Motor neuron (in vitro differentiated cells): ENCODE data around the gene FAT1. TPM values are rescaled to one million over a fixed set of nuclear protein-coding genes. Genes with fewer than 3 reads are reported as not detected.

ENCODE experiments used
- ATAC-seq, 8 experiments: fragments of 200-7000 bp; cut with Tn5 transposase; replicated peaks in 6 of 8; 2 replicates each; pipeline ENCODE4 v1.8.0; 2021; ENCODE audit warnings: mild to moderate bottlenecking in 8 of 8, moderate library complexity in 8 of 8
- H3K27ac ChIP-seq, 2 donors: fragments of 250-450 bp; sonication (Bioruptor Pico); 2 replicates each; pipeline ENCODE4 v1.9.0; 2021; ENCODE audit warnings: antibody characterized with exemption in 2 of 2, mild to moderate bottlenecking in 2 of 2, moderate library complexity in 1 of 2
- H3K4me1 ChIP-seq, 2 donors: fragments of 250-450 bp; sonication (Bioruptor Pico); replicated peaks in 1 of 2; 2 replicates each; pipeline ENCODE4 v1.6.1; 2021; ENCODE audit warnings: antibody characterized with exemption in 2 of 2, mild to moderate bottlenecking in 2 of 2, moderate library complexity in 1 of 2
- H3K4me3 ChIP-seq, 5 donors: fragments of 250-450 bp; sonication (Bioruptor Pico); 2 replicates each; pipeline ENCODE4 v1.9.0; 2021; ENCODE audit warnings: antibody characterized with exemption in 5 of 5, mild to moderate bottlenecking in 5 of 5, moderate library complexity in 4 of 5
- WGBS, 10 experiments: fragments of 450-650 bp; shearing (Covaris generic); methylation state at CpG; one replicate each; pipeline ENCODE4 v1.0.0; 2022; 5-methylcytosine and 5-hydroxymethylcytosine counted together
- in situ Hi-C, 9 experiments: fragments of 400-800 bp; cut with MboI; loops; one replicate each; pipeline ENCODE4 v1.15.0; 2021; ENCODE audit warnings: low sequenced_read_pairs in 9 of 9, low pct_unique_long_range_greater_than_20kb in 2 of 9; ENCODE audit not compliant: unreplicated experiment in 9 of 9
- total RNA-seq, 8 experiments: library from RNA; unstranded; fragments of 300-600 nt; gene quantifications; 2 replicates each; pipeline versions ENCODE4 v1.2.3 to v1.2.4, GENCODE V29; 2022

FAT1 gene
- total RNA-seq, 8 experiments from 2014 or later: 32.4 to 176 (median 62.8) TPM

DNA sequence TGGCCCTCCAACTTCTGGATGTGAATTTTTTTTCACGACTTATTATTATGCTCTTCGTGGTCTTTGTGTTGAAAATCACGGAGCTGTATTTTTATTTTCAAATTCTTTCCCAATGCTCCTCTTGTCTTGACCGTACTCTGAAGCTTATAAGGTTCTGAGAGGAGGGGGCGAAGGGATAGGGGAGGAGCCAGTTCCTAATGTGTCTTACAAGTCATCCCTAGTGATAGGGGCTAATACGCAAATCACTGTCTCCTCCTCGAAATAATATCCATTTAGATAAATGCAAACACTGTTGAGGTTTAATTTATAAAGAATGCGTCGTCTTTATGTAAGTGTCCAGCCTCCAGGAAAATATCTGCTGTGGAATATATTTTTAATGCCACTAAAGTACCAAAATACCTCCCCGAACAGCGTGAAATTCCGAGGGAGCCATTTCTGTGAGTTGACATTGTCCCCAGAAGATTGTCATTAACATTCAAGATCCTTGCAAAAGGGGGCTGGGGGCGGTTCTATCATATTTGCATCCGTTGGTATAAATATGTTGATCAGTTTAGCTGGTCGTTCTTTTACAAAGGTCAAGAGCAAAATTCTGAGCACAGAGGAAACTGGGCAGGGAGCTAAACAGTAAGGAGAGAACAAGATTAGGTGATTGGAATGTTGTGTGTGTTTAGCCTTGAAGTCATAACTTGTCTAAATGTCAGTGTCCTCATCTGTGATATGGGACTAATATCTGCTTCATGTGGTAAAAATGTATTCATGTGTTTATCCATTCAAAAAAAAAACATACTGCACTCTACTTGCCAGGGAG, 3.7 kb upstream of the FAT1 start:
- Histone ChIP-seq H3K4me1 (peaks cover 0 to 6% of the 10 kb centered on the region in 2 donors), H3K4me3 (peak overlapping the region; percentile 50 to 96 (median 68)), H3K27ac (peak overlapping the region in 1 of 2 donors; percentile 17)
- ATAC-seq: peak in 2 of 8 experiments; percentile 0 to 2
- in situ Hi-C loops: loop anchor here in 3 of 9 experiments (25.0 kb wide), 2 partner anchors 185 to 210 kb away; no protein-coding TSS in a partner anchor
- 0 to 27% (median 5%) methylated on average over 1 to 14 of the region's 15 CpGs for WGBS, 10 experiments

DNA sequence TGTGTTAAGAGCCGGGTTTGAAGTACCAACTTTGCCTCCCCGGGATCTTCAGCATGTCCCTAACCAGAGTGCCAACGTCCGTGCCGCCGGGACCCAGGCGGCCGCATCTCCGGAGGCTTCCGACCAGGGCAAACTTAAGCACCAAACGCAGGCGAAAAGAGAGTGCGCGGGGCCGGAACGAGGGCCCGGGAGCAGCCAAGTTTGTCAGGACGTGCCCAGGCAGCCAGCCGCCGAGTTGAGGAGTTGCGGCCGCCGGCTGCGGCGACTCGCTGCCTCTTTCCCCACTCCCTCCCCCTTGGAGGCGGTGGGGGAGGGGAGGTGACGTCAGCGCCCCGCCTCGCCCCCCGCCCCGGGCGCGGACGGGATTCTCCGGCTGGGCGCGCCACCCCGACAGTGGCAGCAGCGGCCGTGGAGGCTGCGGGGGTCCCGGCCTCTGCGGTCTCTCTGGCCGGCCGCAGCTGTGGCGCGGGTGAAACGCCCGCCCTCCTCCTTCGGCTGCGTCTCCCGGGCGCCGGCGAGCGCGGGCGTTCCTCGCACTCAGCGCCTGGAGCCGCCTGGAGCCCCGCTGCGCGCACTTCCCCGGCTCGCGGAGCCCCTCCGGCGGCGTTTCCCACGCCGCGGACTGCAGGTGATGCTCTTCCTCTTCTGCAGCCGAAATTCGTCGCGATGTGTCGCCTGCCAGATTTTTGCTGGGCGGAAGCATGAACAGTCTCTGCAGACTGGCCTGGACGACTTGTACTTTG, 2.9 kb upstream of the FAT1 start:
- Histone ChIP-seq H3K4me1 (peaks cover 2 to 7% of the 10 kb centered on the region in 2 donors), H3K4me3 (peak overlapping the region; percentile 50 to 96 (median 68)), H3K27ac (peak overlapping the region; percentile 17 to 72)
- in situ Hi-C loops: loop anchor here in 3 of 9 experiments (25.0 kb wide), 2 partner anchors 186 to 211 kb away; no protein-coding TSS in a partner anchor
- 0 to 2% (median 0%) methylated on average over 1 to 7 of the region's 82 CpGs; no CpG with 5 or more reads in 4 of the 10 experiments for WGBS, 10 experiments
- ATAC-seq: peak; percentile 19 to 61 (median 52)

DNA sequence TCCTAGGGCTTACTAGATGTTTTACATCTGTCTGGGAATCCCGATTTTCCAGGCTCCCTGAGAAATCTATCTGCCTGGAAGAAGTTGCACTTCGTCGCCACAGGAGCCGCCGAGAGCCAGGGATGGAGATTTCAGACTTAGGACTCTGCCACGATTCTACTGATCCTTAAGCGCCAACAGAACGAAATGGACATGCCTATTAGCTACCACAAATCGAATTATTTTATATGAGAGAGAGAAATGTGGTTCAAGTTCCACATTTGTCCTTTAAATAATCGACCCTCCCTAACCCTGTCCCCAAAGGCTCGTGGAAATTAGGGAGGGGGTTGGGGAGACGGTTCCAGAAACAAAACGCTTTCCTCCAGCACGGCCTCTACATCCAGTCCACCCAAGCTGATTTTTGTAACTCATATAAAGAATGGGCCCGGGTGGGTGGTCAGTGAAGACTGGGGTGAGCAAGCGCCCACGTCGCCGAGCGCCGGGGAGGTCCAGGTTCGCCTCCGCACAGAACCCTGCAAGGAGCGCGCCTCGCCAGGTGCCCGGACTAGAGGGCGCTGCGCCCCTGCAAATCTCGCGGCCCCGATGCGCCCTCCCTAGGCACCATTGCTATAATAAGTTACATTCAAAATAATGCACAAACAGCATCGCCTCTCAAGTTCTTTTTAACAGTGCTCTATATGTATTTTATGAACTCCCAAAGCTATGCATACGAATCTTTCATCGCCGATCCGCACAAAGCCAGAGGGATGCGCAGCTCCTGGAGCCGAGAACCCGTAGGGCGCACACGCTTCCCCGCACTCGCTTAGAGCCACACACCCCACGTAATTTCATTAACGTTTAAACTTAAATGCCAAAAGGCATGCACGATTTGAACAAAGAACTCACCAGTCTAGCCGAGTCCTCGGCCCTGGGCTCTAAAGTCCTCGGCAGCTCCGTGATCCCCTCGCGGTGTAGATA, 2.1 kb upstream of the FAT1 start:
- Histone ChIP-seq H3K4me1 (peaks cover 2 to 3% of the 10 kb centered on the region in 2 donors), H3K27ac (peak overlapping the region in 1 of 2 donors; percentile 17), H3K4me3 (peak overlapping the region; percentile 50 to 96 (median 68))
- ATAC-seq: peak; percentile 45 to 66 (median 56)
- 0 to 1% (median 0%) methylated on average over 10 to 30 of the region's 54 CpGs; no CpG with 5 or more reads in 2 of the 10 experiments for WGBS, 10 experiments
- in situ Hi-C loops: loop anchor here in 3 of 9 experiments (25.0 kb wide), 2 partner anchors 187 to 212 kb away; no protein-coding TSS in a partner anchor

DNA sequence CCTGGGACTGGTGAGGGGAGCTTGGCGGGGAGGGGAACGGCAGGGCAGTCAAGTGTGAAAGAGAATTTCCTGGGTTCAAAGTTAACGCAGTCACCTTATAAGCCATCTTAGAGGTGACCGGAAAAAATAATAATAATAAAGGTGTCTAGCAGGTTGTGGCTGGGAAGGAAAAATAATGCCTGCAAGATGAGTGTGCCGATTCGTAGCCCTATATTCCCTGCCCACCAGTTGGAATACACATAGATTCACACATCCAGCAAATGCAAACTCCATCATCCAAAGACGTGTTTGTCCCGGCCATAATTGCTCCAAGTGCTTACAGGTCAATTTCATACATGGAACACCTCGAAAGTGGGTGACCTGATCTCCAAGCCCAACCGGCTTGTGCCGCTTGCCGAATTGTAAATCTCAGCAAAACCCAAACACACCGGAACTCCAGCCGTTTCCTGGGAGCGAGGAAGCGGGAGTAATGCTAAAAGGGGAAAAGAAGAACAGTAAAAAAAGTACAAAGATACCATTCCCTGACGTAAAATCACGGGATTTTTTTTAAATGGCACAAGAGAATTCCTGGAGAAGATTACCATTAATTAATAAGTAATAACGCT, 1.3 kb upstream of the FAT1 start:
- Histone ChIP-seq H3K4me1 (peaks cover 2 to 3% of the 10 kb centered on the region in 2 donors), H3K27ac (no peak overlapping the region), H3K4me3 (peak overlapping the region; percentile 50 to 96 (median 68))
- in situ Hi-C loops: loop anchor here in 3 of 9 experiments (25.0 kb wide), 2 partner anchors 187 to 212 kb away; no protein-coding TSS in a partner anchor
- 0 to 9% (median 0%) methylated on average over 1 to 14 of the region's 19 CpGs; no CpG with 5 or more reads in 1 of the 10 experiments for WGBS, 10 experiments
- no peak for ATAC-seq

DNA sequence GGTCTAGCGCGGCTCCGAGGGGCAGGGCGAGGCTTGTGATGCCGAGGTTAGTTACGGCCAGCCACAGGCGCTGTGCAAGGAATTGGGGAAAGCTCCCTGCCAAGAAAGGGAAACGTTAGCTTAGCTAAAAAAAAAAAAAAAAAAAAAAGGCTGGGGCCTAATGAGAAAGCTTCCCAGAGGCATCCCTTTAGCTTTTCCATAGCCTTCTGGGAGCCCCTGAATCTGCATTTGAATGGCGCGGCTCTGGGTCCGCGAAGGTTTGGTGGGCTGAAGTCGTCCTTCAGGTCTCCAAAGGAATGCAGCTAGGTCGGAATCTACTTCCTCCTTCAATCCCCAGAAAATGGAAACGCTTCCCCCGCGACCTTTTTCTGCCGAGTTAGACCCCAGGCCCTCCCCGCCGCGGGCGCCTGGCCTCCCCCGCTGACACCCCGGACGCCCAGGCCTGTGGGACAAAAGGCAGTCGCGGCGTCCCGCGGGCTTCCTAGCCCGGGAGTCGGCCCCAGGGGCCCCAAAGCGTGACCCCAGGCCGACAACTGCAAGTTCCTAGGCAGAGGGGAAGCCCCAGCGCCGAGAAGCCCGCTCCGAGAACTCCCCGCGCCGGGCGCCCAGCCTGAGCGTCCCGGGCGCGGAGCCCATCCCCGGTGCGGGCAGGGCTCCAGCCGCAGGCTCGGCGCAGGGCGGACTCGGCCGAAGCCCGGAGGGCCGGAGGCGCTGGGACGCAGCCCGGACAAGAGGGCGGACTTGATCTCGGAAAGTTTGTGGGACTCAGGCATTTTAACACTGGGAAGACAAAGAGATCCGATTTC, 605 bp upstream of the FAT1 start:
- peak; percentile 2 to 14 (median 6) for ATAC-seq
- Histone ChIP-seq H3K27ac (peak overlapping the region; percentile 16 to 42), H3K4me1 (peaks cover 2 to 3% of the 10 kb centered on the region in 2 donors), H3K4me3 (peak overlapping the region; percentile 50 to 96 (median 68))
- in situ Hi-C loops: no loop called here
- 0 to 2% (median 0%) methylated on average over 1 to 13 of the region's 62 CpGs; no CpG with 5 or more reads in 2 of the 10 experiments for WGBS, 10 experiments

- WGBS, 10 experiments: 0 to 10% (median 1%) methylated on average over 1 to 7 of the region's 16 CpGs
- H3K27ac ChIP-seq: peak overlapping the region in 1 of 2 donors; percentile 20
- H3K4me1 ChIP-seq: peaks cover 2 to 3% of the 10 kb centered on the region in 2 donors
- H3K4me3 ChIP-seq: peak overlapping the region; percentile 50 to 96 (median 68)
- in situ Hi-C loops: no loop called here
- ATAC-seq: peak in 4 of 8 experiments; percentile 1 to 49 (median 18)
Observed at GRCh38 chr4:186722796-186723291, 812 bp downstream of the FAT1 start.

DNA sequence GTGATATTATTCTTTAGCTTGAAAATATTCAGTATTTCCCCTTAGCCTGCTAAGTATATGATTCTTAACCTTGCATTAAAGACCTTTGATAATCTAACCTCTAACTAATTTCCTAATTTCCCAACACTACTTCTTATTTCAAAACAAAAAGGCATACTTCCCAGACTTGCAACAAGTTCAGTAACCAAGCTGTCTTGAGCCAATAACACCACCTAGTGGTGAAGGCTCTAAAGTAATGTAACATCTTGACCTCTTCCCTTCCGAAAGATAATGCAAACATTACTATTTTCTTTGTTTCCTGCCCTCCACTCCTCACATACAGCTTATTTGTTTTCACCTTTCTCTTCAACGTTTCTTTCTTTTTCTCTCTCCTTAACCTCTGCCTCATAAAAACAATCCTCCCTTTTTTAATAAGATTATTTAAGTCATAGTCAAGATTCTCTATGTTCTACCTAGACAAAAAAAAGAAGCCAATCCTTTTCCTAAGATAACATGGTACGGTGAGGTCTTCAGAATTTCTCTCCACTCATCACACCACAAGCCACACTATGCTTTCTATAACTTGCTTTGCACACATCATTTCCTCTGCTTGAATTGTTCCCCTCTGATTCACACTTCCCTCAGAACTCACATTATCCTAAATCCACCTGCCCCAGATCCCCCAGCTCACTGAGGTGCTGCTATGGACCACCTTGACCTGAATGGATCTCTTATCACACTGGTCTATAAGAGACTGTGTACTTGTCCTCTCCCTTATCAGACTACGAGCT, 3.5 kb downstream of the FAT1 start:
- in situ Hi-C loops: no loop called here
- peaks cover 2 to 3% of the 10 kb centered on the region in 2 donors for H3K4me1 ChIP-seq
- H3K4me3 ChIP-seq: no peak overlapping the region
- WGBS, 10 experiments: 58 to 100% (median 82%) methylated on average over 1 to 4 of the region's 4 CpGs
- no peak overlapping the region for H3K27ac ChIP-seq
- no peak for ATAC-seq

- Histone ChIP-seq H3K4me3 (no peak overlapping the region), H3K27ac (no peak overlapping the region), H3K4me1 (peaks cover 2 to 3% of the 10 kb centered on the region in 2 donors)
- WGBS, 10 experiments: 87 to 100% (median 99%) methylated on average over 2 to 4 of the region's 4 CpGs; no CpG with 5 or more reads in 2 of the 10 experiments
- no peak for ATAC-seq
- in situ Hi-C loops: no loop called here
Observed at GRCh38 chr4:186717556-186717955, 6.1 kb downstream of the FAT1 start.

GRCh38 chr4:186715077-186715476, 8.6 kb downstream of the FAT1 start:
- Histone ChIP-seq H3K4me3 (no peak overlapping the region), H3K27ac (no peak overlapping the region), H3K4me1 (peaks cover 0 to 6% of the 10 kb centered on the region in 2 donors)
- 93 to 94% methylated on average over 2 of the region's 5 CpGs; no CpG with 5 or more reads in 8 of the 10 experiments for WGBS, 10 experiments
- no peak for ATAC-seq
- in situ Hi-C loops: no loop called here

DNA sequence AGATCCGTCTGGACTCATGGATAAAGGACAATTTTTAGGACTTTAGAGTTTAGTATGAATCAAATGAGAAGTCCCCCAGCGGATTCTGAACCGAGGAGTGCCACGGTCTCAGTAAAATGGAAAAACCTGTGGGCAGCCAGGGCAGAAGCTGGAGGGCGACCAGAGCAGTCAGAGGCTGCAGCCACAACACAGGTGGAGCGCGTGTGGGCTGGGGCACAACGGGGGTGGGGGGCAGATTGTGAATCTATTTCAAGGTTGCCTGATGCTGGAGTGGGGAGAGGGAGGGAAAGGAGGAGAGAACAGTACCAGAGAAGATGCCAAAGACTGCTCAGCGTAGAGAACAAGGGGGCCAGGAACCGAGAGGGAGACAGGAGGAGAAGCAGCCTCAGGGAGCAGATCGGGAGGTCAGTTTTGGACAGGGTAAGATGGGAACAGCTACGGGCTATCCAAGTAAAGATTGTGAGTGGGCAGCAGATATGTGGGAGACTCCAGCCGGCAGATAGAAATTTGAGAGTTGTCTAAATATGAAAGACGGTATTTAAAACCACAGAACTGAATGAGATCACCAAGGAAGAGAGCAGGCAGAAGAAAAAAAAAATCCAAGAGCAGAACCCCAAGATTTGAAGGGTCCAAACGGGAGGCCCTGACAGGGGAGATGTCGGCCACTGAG, 9.5 kb downstream of the FAT1 start:
- peaks cover 0 to 6% of the 10 kb centered on the region in 2 donors for H3K4me1 ChIP-seq
- no peak for ATAC-seq
- H3K4me3 ChIP-seq: no peak overlapping the region
- 82 to 100% (median 93%) methylated on average over 2 to 11 of the region's 16 CpGs; no CpG with 5 or more reads in 2 of the 10 experiments for WGBS, 10 experiments
- in situ Hi-C loops: no loop called here
- H3K27ac ChIP-seq: no peak overlapping the region
